Fibroblast of lung (primary cell): Measurements from ENCODE around the gene S100A8. TPM values are rescaled to one million over a fixed set of nuclear protein-coding genes. Genes with fewer than 3 reads are reported as not detected.
"Not testable (repeated sequence)": the region's sequence is repeated elsewhere in the genome, so short reads cannot be mapped to it uniquely, and the experiment has no call there.

Experiments
- DNase-seq, 2 donors: peaks; one replicate each; pipeline versions ENCODE4 v3.0.0 to v3.0.0-alpha.2; 2010; ENCODE audit warnings: low read depth in 2 of 2
- H2AFZ ChIP-seq: 2 replicates; pipeline ENCODE4 v1.5.1; 2012; ENCODE audit warnings: low read length, control low read depth, inconsistent platforms
- H3K27ac ChIP-seq: 2 replicates; pipeline ENCODE4 v1.5.1; 2011; ENCODE audit warnings: low read length, control low read depth; ENCODE audit not compliant: insufficient read depth
- H3K27me3 ChIP-seq: 2 replicates; pipeline ENCODE4 v1.5.1; 2011; ENCODE audit warnings: mild to moderate bottlenecking, low read length; ENCODE audit not compliant: control insufficient read depth, insufficient read depth
- H3K36me3 ChIP-seq: 2 replicates; pipeline ENCODE4 v1.5.1; 2011; ENCODE audit warnings: low read length; ENCODE audit not compliant: control insufficient read depth, insufficient read depth
- H3K4me1 ChIP-seq: 2 replicates; pipeline ENCODE4 v1.5.1; 2011; ENCODE audit warnings: low read length; ENCODE audit not compliant: control insufficient read depth, insufficient read depth; ENCODE audit errors: extremely low read depth
- H3K4me2 ChIP-seq: 2 replicates; pipeline ENCODE4 v1.5.1; 2011; ENCODE audit warnings: low read length, control low read depth; ENCODE audit not compliant: insufficient read depth; ENCODE audit errors: extremely low read depth
- H3K4me3 ChIP-seq, 4 experiments: fragments of 200-600 bp in 1 of 4; sonication (generic) in 1 of 4; replicated peaks in 1 of 4; 2 replicates each; pipeline ENCODE4 v1.5.1; 2011 to 2016; ENCODE audit warnings: low read length in 4 of 4, low read depth in 3 of 4, mild to moderate bottlenecking in 3 of 4, control low read depth in 2 of 4, inconsistent platforms in 1 of 4, mixed read lengths in 1 of 4; ENCODE audit not compliant: insufficient read depth in 1 of 4; ENCODE audit errors: control extremely low read depth in 1 of 4
- H3K79me2 ChIP-seq: 2 replicates; pipeline ENCODE4 v1.5.1; 2012; ENCODE audit warnings: mild to moderate bottlenecking, low read length, inconsistent platforms; ENCODE audit not compliant: control insufficient read depth, insufficient read depth
- H3K9ac ChIP-seq: 2 replicates; pipeline ENCODE4 v1.5.1; 2011; ENCODE audit warnings: mild to moderate bottlenecking, low read length, control low read depth; ENCODE audit not compliant: insufficient read depth
- H3K9me3 ChIP-seq: 2 replicates; pipeline ENCODE4 v1.5.1; 2012; ENCODE audit warnings: low read depth, low read length; ENCODE audit not compliant: control insufficient read depth, insufficient read depth
- H4K20me1 ChIP-seq: 2 replicates; pipeline ENCODE4 v1.5.1; 2011; ENCODE audit warnings: low read length; ENCODE audit not compliant: control insufficient read depth, insufficient read depth; ENCODE audit errors: extremely low read depth
- CTCF ChIP-seq, 2 donors: IDR thresholded peaks in 1 of 2; conservative IDR thresholded peaks in 1 of 2; 1 replicate in 1 of 2; 2 replicates in 1 of 2; pipeline ENCODE4 v1.5.1; 2011 to 2012; ENCODE audit warnings: low read length in 2 of 2, control low read depth in 1 of 2, inconsistent platforms in 1 of 2, low read depth in 1 of 2, mild to moderate bottlenecking in 1 of 2
- EZH2 ChIP-seq: IDR thresholded peaks from 2 replicates; pipeline ENCODE4 v1.5.1; 2012; ENCODE audit warnings: low read length, control low read depth, mild to moderate bottlenecking; ENCODE audit errors: missing control alignments
- polyA plus RNA-seq, 2 donors: library from polyadenylated mRNA; depleted of rRNA in 1 of 2; stranded (reverse) in 1 of 2; unstranded in 1 of 2; fragments of >200 nt; gene quantifications; 2 replicates each; pipeline ENCODE4 v1.2.1, GENCODE V29; 2011 to 2012; ENCODE audit warnings: missing spikeins in 1 of 2
- total RNA-seq: library from RNA; depleted of rRNA; stranded (reverse); fragments of >200 nt; gene quantifications from 2 replicates; pipeline ENCODE4 v1.2.1, GENCODE V29; 2014

S100A8 gene
- total and polyA plus RNA-seq, 2 donors (not counting 1 experiment from before 2014, with no cell fraction given), result not detected

- Histone ChIP-seq H3K4me2 (no peak overlapping the region), H3K79me2 (no peaks in the 10 kb centered on the region), H2AFZ (no peak overlapping the region), H4K20me1 (no peaks in the 10 kb centered on the region), H3K27me3 (no peaks in the 10 kb centered on the region), H3K4me1 (no peaks in the 10 kb centered on the region), H3K9ac (no peak overlapping the region), H3K36me3 (no peaks in the 10 kb centered on the region), H3K4me3 (no peak overlapping the region), H3K27ac (no peak overlapping the region), H3K9me3 (no peaks in the 10 kb centered on the region)
- peak; percentile 52 to 66 for DNase-seq
- TF ChIP-seq CTCF (conservative IDR thresholded peaks at IDR 0.05 in 1 of 2, IDR thresholded peaks at IDR 0.05 in 1 of 2; ENCODE audit: low read depth in 1 of 2, low read length in 2 of 2), result no peak
- no peak for TF ChIP-seq EZH2
Measured at GRCh38 chr1:153422450-153423068, 31.7 kb upstream of the S100A8 start.

GRCh38 chr1:153420306-153420705 lies 29.4 kb upstream of the S100A8 start:
- H4K20me1 ChIP-seq, result no peaks in the 10 kb centered on the region
- no peaks in the 10 kb centered on the region for H3K79me2 ChIP-seq
- no peak overlapping the region for H3K27ac ChIP-seq
- no peak overlapping the region for H3K9ac ChIP-seq
- H3K36me3 ChIP-seq, result no peaks in the 10 kb centered on the region
- no peak overlapping the region for H3K4me3 ChIP-seq
- no peak overlapping the region for H3K4me2 ChIP-seq
- H3K4me1 ChIP-seq, result no peaks in the 10 kb centered on the region
- no peak overlapping the region for H2AFZ ChIP-seq
- TF ChIP-seq CTCF (conservative IDR thresholded peaks at IDR 0.05 in 1 of 2, IDR thresholded peaks at IDR 0.05 in 1 of 2; ENCODE audit: low read depth in 1 of 2, low read length in 2 of 2), result no peak
- no peak for TF ChIP-seq EZH2
- H3K9me3 ChIP-seq, result no peaks in the 10 kb centered on the region
- DNase-seq, result no peak
- no peaks in the 10 kb centered on the region for H3K27me3 ChIP-seq

GRCh38 chr1:153419436-153419793 lies 28.5 kb upstream of the S100A8 start:
- H3K4me2 ChIP-seq, H3K27me3 ChIP-seq, H3K9ac ChIP-seq, DNase-seq, H3K79me2 ChIP-seq, H4K20me1 ChIP-seq, H3K4me1 ChIP-seq, H3K9me3 ChIP-seq, H3K4me3 ChIP-seq, H3K27ac ChIP-seq, H2AFZ ChIP-seq, H3K36me3 ChIP-seq: not testable (repeated sequence)

GRCh38 chr1:153418758-153419435 lies 28.0 kb upstream of the S100A8 start:
- H3K27me3 ChIP-seq, H2AFZ ChIP-seq, H3K27ac ChIP-seq, H3K36me3 ChIP-seq, H3K4me3 ChIP-seq, H3K9ac ChIP-seq, H4K20me1 ChIP-seq, H3K4me2 ChIP-seq, DNase-seq, H3K4me1 ChIP-seq, H3K9me3 ChIP-seq, H3K79me2 ChIP-seq: not testable (repeated sequence)
